Body of pancreas (tissue), 4 donors: ENCODE data around the gene KCNK2. TPM values are rescaled to one million over a fixed set of nuclear protein-coding genes. Genes with fewer than 3 reads are reported as not detected.

Experiments
- ATAC-seq: fragments of 150-250 bp; one replicate; pipeline ENCODE4 v1.9.1; 2016
- DNase-seq, 4 donors: peaks; one replicate each; pipeline ENCODE4 v3.0.0-alpha.2; 2019
- H3K27ac ChIP-seq, 4 donors: fragments of 200-600 bp; sonication (generic); 1 replicate in 3 of 4; 2 replicates in 1 of 4; pipeline versions ENCODE4 v1.5.1 to v1.6.1; 2016 to 2019; ENCODE audit warnings: mild to moderate bottlenecking in 1 of 4, mixed read lengths in 1 of 4, moderate library complexity in 1 of 4
- H3K27me3 ChIP-seq, 2 donors: fragments of 200-600 bp; sonication (generic); one replicate each; pipeline ENCODE4 v1.6.0; 2016; ENCODE audit warnings: mild to moderate bottlenecking in 1 of 2
- H3K36me3 ChIP-seq, 2 donors: fragments of 200-600 bp; sonication (generic); replicated peaks in 1 of 2; 2 replicates each; pipeline ENCODE4 v1.5.1; 2016; ENCODE audit warnings: low read depth in 2 of 2; ENCODE audit not compliant: insufficient read depth in 1 of 2
- H3K4me1 ChIP-seq: fragments of 200-600 bp; sonication (generic); one replicate; pipeline ENCODE4 v1.6.0; 2016
- H3K4me3 ChIP-seq, 2 donors: fragments of 200-600 bp; sonication (generic); 1 replicate in 1 of 2; 2 replicates in 1 of 2; pipeline ENCODE4 v1.5.1; 2016 to 2019
- H3K9me3 ChIP-seq, 3 donors: fragments of 200-600 bp; sonication (generic); 1 replicate in 2 of 3; 2 replicates in 1 of 3; pipeline ENCODE4 v1.5.1; 2016
- CTCF ChIP-seq, 7 experiments: fragments of 450-650 bp in 4 of 7; fragments of 200-600 bp in 3 of 7; sonication (generic) in 3 of 7; IDR thresholded peaks; one replicate each; pipeline ENCODE4 v1.5.1; 2016 to 2019; ENCODE audit warnings: antibody characterized with exemption in 7 of 7
- POLR2A ChIP-seq, 3 donors: fragments of 450-650 bp; IDR thresholded peaks; one replicate each; pipeline ENCODE4 v1.6.1; 2016; ENCODE audit warnings: antibody characterized with exemption in 3 of 3, mild to moderate bottlenecking in 2 of 3
- WGBS, 2 donors: methylation state at CpG; one replicate each; pipeline ENCODE4 v1.1.5; 2017; 5-methylcytosine and 5-hydroxymethylcytosine counted together
- intact Hi-C: fragments of 100-400 bp; cut with DNase I; formaldehyde crosslinking; loops from one replicate; pipeline ENCODE4 v1.15.1; 2023
- total RNA-seq, 2 donors: library from RNA; depleted of rRNA; stranded (reverse); fragments of >200 nt; gene quantifications; one replicate each; pipeline ENCODE4 v1.1.0, GENCODE V29; 2016

The KCNK2 gene
- total RNA-seq, 2 donors from 2014 or later, result 1.6 TPM; not detected in 1

- no peaks in the 10 kb centered on the region for H3K36me3 ChIP-seq
- no peak overlapping the region for H3K27ac ChIP-seq
- ATAC-seq, result no peak
- WGBS, 2 donors, result 43 to 44% methylated on average over 5 of the region's 5 CpGs
- H3K4me3 ChIP-seq, result no peak overlapping the region
- H3K9me3 ChIP-seq, result no peaks in the 10 kb centered on the region
- no peaks in the 10 kb centered on the region for H3K4me1 ChIP-seq
- DNase-seq, result no peak
- intact Hi-C loops, result no loop called here
- TF ChIP-seq POLR2A (IDR thresholded peaks at IDR 0.05) (no peak), CTCF (IDR thresholded peaks at IDR 0.05) (no peak)
- H3K27me3 ChIP-seq, result no peaks in the 10 kb centered on the region
Observed at GRCh38 chr1:215273838-215274516, 191.4 kb downstream of the KCNK2 start.

- Histone ChIP-seq H3K27me3 (no peaks in the 10 kb centered on the region), H3K4me1 (no peaks in the 10 kb centered on the region), H3K9me3 (no peaks in the 10 kb centered on the region), H3K27ac (no peak overlapping the region), H3K36me3 (no peaks in the 10 kb centered on the region), H3K4me3 (no peak overlapping the region)
- DNase-seq (no peak), ATAC-seq (no peak)
- TF ChIP-seq CTCF (IDR thresholded peaks at IDR 0.05), result no peak
- TF ChIP-seq POLR2A (IDR thresholded peaks at IDR 0.05), result no peak
- 40 to 43% methylated on average over 1 of the region's 1 CpG for WGBS, 2 donors
- intact Hi-C loops, result no loop called here
Observed at GRCh38 chr1:215276582-215276981, 194.0 kb downstream of the KCNK2 start.

- intact Hi-C loops, result no loop called here
- Histone ChIP-seq H3K4me1 (no peaks in the 10 kb centered on the region), H3K27ac (no peak overlapping the region), H3K4me3 (no peak overlapping the region), H3K27me3 (no peaks in the 10 kb centered on the region), H3K9me3 (no peaks in the 10 kb centered on the region), H3K36me3 (no peaks in the 10 kb centered on the region)
- WGBS, 2 donors, result 33 to 39% methylated on average over 2 of the region's 2 CpGs
- no peak for DNase-seq
- TF ChIP-seq CTCF (IDR thresholded peaks at IDR 0.05), result no peak
- TF ChIP-seq POLR2A (IDR thresholded peaks at IDR 0.05), result no peak
- no peak for ATAC-seq
Observed at GRCh38 chr1:215277532-215277931, 195.0 kb downstream of the KCNK2 start.

- ATAC-seq (no peak), DNase-seq (peak in 1 of 4 donors; percentile 2)
- no peaks in the 10 kb centered on the region for H3K4me1 ChIP-seq
- no peaks in the 10 kb centered on the region for H3K9me3 ChIP-seq
- WGBS, 2 donors, result 56 to 64% methylated on average over 3 of the region's 3 CpGs
- H3K27me3 ChIP-seq, result no peaks in the 10 kb centered on the region
- intact Hi-C loops, result no loop called here
- H3K36me3 ChIP-seq, result no peaks in the 10 kb centered on the region
- TF ChIP-seq CTCF (IDR thresholded peaks at IDR 0.05), result no peak
- no peak for TF ChIP-seq POLR2A (IDR thresholded peaks at IDR 0.05)
- no peak overlapping the region for H3K4me3 ChIP-seq
- no peak overlapping the region for H3K27ac ChIP-seq
Observed at GRCh38 chr1:215279682-215280081, 197.1 kb downstream of the KCNK2 start.

- TF ChIP-seq CTCF (IDR thresholded peaks at IDR 0.05) (no peak), POLR2A (IDR thresholded peaks at IDR 0.05) (no peak)
- ATAC-seq (no peak), DNase-seq (no peak)
- Histone ChIP-seq H3K9me3 (no peaks in the 10 kb centered on the region), H3K36me3 (no peaks in the 10 kb centered on the region), H3K27me3 (no peaks in the 10 kb centered on the region), H3K4me3 (no peak overlapping the region), H3K27ac (no peak overlapping the region), H3K4me1 (no peaks in the 10 kb centered on the region)
- intact Hi-C loops, result no loop called here
- 52 to 74% methylated on average over 3 of the region's 3 CpGs for WGBS, 2 donors
Observed at GRCh38 chr1:215282557-215282956, 200.0 kb downstream of the KCNK2 start.
